CD4-positive, alpha-beta T cell treated with Interleukin-17A for 1 hour (primary cell): ENCODE measurements around the gene SPSB1.
"Not testable (repeated sequence)": the region's sequence is repeated elsewhere in the genome, so short reads cannot be mapped to it uniquely, and the experiment has no call there.

Experiments
- DNase-seq: peaks from one replicate; pipeline ENCODE4 v3.0.0-alpha.2; 2020

Gene SPSB1

GRCh38 chr1:9280015-9280860 is 12.5 kb upstream of the SPSB1 start:
- DNase-seq = no peak

GRCh38 chr1:9281071-9281827 is 11.4 kb upstream of the SPSB1 start:
- DNase-seq = no peak

GRCh38 chr1:9281908-9282695 is 10.6 kb upstream of the SPSB1 start:
- DNase-seq = no peak

GRCh38 chr1:9282696-9282955 is 10.1 kb upstream of the SPSB1 start:
- DNase-seq = no peak

GRCh38 chr1:9284061-9284460 is 8.6 kb upstream of the SPSB1 start:
- DNase-seq = peak; percentile 25

- no peak for DNase-seq
Observed at GRCh38 chr1:9286556-9286955, 6.1 kb upstream of the SPSB1 start.

- DNase-seq = peak; percentile 87
Observed at GRCh38 chr1:9289090-9289534, 3.6 kb upstream of the SPSB1 start.

GRCh38 chr1:9289711-9290485 is 2.8 kb upstream of the SPSB1 start:
- no peak for DNase-seq

GRCh38 chr1:9291914-9292360 is 757 bp upstream of the SPSB1 start:
- DNase-seq = no peak

GRCh38 chr1:9293241-9293532 is 493 bp downstream of the SPSB1 start:
- no peak for DNase-seq

- peak; percentile 45 for DNase-seq
Observed at GRCh38 chr1:9293533-9294404, 1.1 kb downstream of the SPSB1 start.

GRCh38 chr1:9294405-9294773 is 1.7 kb downstream of the SPSB1 start:
- no peak for DNase-seq

- peak; percentile 38 for DNase-seq
Observed at GRCh38 chr1:9294910-9295636, 2.4 kb downstream of the SPSB1 start.

- no peak for DNase-seq
Observed at GRCh38 chr1:9295884-9296283, 3.2 kb downstream of the SPSB1 start.

GRCh38 chr1:9296850-9297249 is 4.2 kb downstream of the SPSB1 start:
- DNase-seq = no peak

- no peak for DNase-seq
Observed at GRCh38 chr1:9297831-9298230, 5.1 kb downstream of the SPSB1 start.

- no peak for DNase-seq
Observed at GRCh38 chr1:9298282-9298681, 5.6 kb downstream of the SPSB1 start.

GRCh38 chr1:9299571-9300541 is 7.2 kb downstream of the SPSB1 start:
- DNase-seq = not testable (repeated sequence)

GRCh38 chr1:9300573-9300972 is 7.9 kb downstream of the SPSB1 start:
- no peak for DNase-seq
